Neural progenitor cell (in vitro differentiated cells): Measurements from ENCODE around the gene WNT5B. TPM values are rescaled to one million over a fixed set of nuclear protein-coding genes. Genes with fewer than 3 reads are reported as not detected.
A peak's percentile ranks its signal among the peaks of the same experiment; 100 is the strongest.

Experiments
- DNase-seq: peaks from one replicate; pipeline ENCODE4 v3.0.0-alpha.2; 2016; ENCODE audit warnings: low spot score
- H2AFZ ChIP-seq: fragments of 200-600 bp; sonication (generic); replicated peaks from 2 replicates; pipeline ENCODE4 v1.6.1; 2016; ENCODE audit warnings: antibody characterized with exemption
- H3F3A ChIP-seq: fragments of 200-600 bp; sonication (generic); 2 replicates; pipeline ENCODE4 v1.6.1; 2016; ENCODE audit warnings: antibody characterized with exemption, low read depth
- H3K27ac ChIP-seq: fragments of 200-600 bp; sonication (generic); 2 replicates; pipeline ENCODE4 v1.5.1; 2016; ENCODE audit warnings: mild to moderate bottlenecking
- H3K27me3 ChIP-seq: fragments of 200-600 bp; sonication (generic); 2 replicates; pipeline ENCODE4 v1.6.1; 2016; ENCODE audit warnings: mild to moderate bottlenecking, moderate library complexity
- H3K36me3 ChIP-seq: fragments of 200-600 bp; sonication (generic); 2 replicates; pipeline ENCODE4 v1.5.1; 2016
- H3K4me1 ChIP-seq: fragments of 200-600 bp; sonication (generic); 2 replicates; pipeline ENCODE4 v1.6.1; 2016; ENCODE audit warnings: mixed run types
- H3K4me2 ChIP-seq: fragments of 200-600 bp; sonication (generic); 2 replicates; pipeline ENCODE4 v1.6.1; 2016
- H3K4me3 ChIP-seq: fragments of 200-600 bp; sonication (generic); 2 replicates; pipeline ENCODE4 v1.5.1; 2016
- H3K79me2 ChIP-seq: fragments of 200-600 bp; sonication (generic); 2 replicates; pipeline ENCODE4 v1.6.1; 2016; ENCODE audit warnings: low read depth
- H3K9ac ChIP-seq: fragments of 200-600 bp; sonication (generic); 2 replicates; pipeline ENCODE4 v1.6.1; 2016
- H3K9me3 ChIP-seq: fragments of 200-600 bp; sonication (generic); 2 replicates; pipeline ENCODE4 v1.5.1; 2016; ENCODE audit warnings: low read depth
- H4K20me1 ChIP-seq: fragments of 200-600 bp; sonication (generic); 2 replicates; pipeline ENCODE4 v1.6.1; 2016; ENCODE audit warnings: low read depth
- H3K27ac Mint-ChIP-seq: 3 replicates; pipeline ENCODE4 v1.8.0; 2021; ENCODE audit warnings: mixed read lengths
- H3K27me3 Mint-ChIP-seq: 2 replicates; pipeline ENCODE4 v1.8.0; 2022; ENCODE audit warnings: low read depth, mild to moderate bottlenecking, inconsistent platforms, moderate library complexity, mixed read lengths; ENCODE audit not compliant: insufficient read depth
- H3K36me3 Mint-ChIP-seq: 3 replicates; pipeline ENCODE4 v1.8.0; 2021; ENCODE audit warnings: mixed read lengths
- H3K4me1 Mint-ChIP-seq: 3 replicates; pipeline ENCODE4 v1.8.0; 2021; ENCODE audit warnings: mixed read lengths
- H3K4me3 Mint-ChIP-seq: 3 replicates; pipeline ENCODE4 v1.8.0; 2021; ENCODE audit warnings: mild to moderate bottlenecking, moderate library complexity, mixed read lengths
- H3K9me3 Mint-ChIP-seq: 3 replicates; pipeline ENCODE4 v1.8.0; 2020; ENCODE audit warnings: mixed read lengths
- CTCF ChIP-seq: fragments of 200-600 bp; sonication (generic); IDR thresholded peaks from 2 replicates; pipeline ENCODE4 v1.5.1; 2017; ENCODE audit warnings: antibody characterized with exemption, mild to moderate bottlenecking
- EZH2 ChIP-seq: fragments of 200-600 bp; sonication (generic); IDR thresholded peaks from 2 replicates; pipeline ENCODE4 v1.6.1; 2017; ENCODE audit warnings: antibody characterized with exemption, mild to moderate bottlenecking, moderate library complexity
- EZH2phosphoT487 ChIP-seq: fragments of 200-600 bp; sonication (generic); IDR thresholded peaks from 2 replicates; pipeline ENCODE4 v1.6.1; 2017; ENCODE audit warnings: antibody characterized with exemption
- total RNA-seq: library from RNA; depleted of rRNA; stranded (reverse); fragments of >200 nt; gene quantifications from 2 replicates; pipeline ENCODE4 v1.2.3, GENCODE V29; 2015; ENCODE audit warnings: low replicate concordance

WNT5B gene
- total RNA-seq, 1 donor from 2014 or later, result 43.7 TPM

DNA sequence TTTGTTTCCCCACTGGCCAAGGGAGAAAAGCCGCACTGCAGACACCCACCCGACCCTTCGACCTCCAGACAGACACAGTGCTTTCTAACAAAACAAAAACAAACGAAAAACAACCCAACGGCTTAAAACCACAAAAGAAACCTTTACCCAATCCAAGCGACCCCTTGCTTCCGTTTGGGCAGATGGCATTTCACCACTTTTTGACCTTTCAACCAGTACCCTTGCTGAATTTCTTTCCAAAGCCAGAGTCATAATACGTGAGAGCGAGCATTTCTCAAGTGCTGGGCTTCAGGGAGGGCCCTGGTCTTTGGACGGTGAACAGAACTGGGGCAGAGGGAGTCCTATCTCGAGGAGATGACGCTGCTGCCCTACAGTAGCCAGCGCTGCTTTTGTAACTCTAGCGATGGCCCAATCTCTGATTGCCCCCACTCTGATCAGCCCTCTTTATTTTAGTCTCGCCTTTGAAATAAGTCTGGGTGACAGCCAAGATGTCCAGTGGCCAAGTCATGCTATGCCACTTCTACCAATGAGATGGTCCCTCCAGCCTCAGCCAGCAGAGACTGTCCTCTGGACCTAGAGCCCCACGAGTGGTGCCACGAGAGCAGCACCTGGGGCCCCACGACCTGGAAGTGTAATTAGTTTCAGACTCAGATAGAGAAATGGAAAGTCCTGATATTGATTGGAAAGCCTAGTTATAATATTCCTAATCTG lies 40.0 kb downstream of the WNT5B start:
- no peak overlapping the region for H3K4me2 ChIP-seq
- H3K79me2 ChIP-seq, result no peaks in the 10 kb centered on the region
- no peak overlapping the region for H3K27ac Mint-ChIP-seq
- H3K36me3 ChIP-seq, result no peaks in the 10 kb centered on the region
- no peak overlapping the region for H3K9ac ChIP-seq
- H3K27me3 ChIP-seq, result peaks cover 6% of the 10 kb centered on the region
- H4K20me1 ChIP-seq, result no peaks in the 10 kb centered on the region
- H3F3A ChIP-seq, result peaks cover 5% of the 10 kb centered on the region
- DNase-seq, result peak; percentile 38
- H3K4me1 ChIP-seq, result peaks cover 7% of the 10 kb centered on the region
- peaks cover 2% of the 10 kb centered on the region for H3K36me3 Mint-ChIP-seq
- no peak overlapping the region for H3K4me3 Mint-ChIP-seq
- H3K4me3 ChIP-seq, result no peak overlapping the region
- H3K27me3 Mint-ChIP-seq, result peaks cover 7% of the 10 kb centered on the region
- peaks cover 8% of the 10 kb centered on the region for H3K4me1 Mint-ChIP-seq
- H2AFZ ChIP-seq, result peak overlapping the region; percentile 15
- H3K27ac ChIP-seq, result no peak overlapping the region
- peaks cover 2% of the 10 kb centered on the region for H3K9me3 Mint-ChIP-seq
- TF ChIP-seq EZH2phosphoT487 (no peak), CTCF (no peak), EZH2 (no peak)
- H3K9me3 ChIP-seq, result no peaks in the 10 kb centered on the region

GRCh38 chr12:1670358-1671268 lies 41.6 kb downstream of the WNT5B start:
- Mint-ChIP-seq H3K4me1 (peaks cover 5% of the 10 kb centered on the region), H3K9me3 (no peaks in the 10 kb centered on the region), H3K27me3 (peaks cover 7% of the 10 kb centered on the region), H3K27ac (no peak overlapping the region), H3K4me3 (no peak overlapping the region), H3K36me3 (no peaks in the 10 kb centered on the region)
- DNase-seq, result no peak
- Histone ChIP-seq H3F3A (no peaks in the 10 kb centered on the region), H3K27me3 (no peaks in the 10 kb centered on the region), H3K9ac (no peak overlapping the region), H3K36me3 (no peaks in the 10 kb centered on the region), H2AFZ (no peak overlapping the region), H3K9me3 (no peaks in the 10 kb centered on the region), H4K20me1 (no peaks in the 10 kb centered on the region), H3K4me2 (no peak overlapping the region), H3K79me2 (no peaks in the 10 kb centered on the region), H3K27ac (no peak overlapping the region), H3K4me1 (peaks cover 7% of the 10 kb centered on the region), H3K4me3 (no peak overlapping the region)
- TF ChIP-seq EZH2, result no peak
- no peak for TF ChIP-seq EZH2phosphoT487
- TF ChIP-seq CTCF, result no peak

GRCh38 chr12:1676043-1676442 lies 47.0 kb downstream of the WNT5B start:
- H3K9ac ChIP-seq, result no peak overlapping the region
- H3K4me3 ChIP-seq, result no peak overlapping the region
- Mint-ChIP-seq H3K4me1 (no peaks in the 10 kb centered on the region), H3K36me3 (no peaks in the 10 kb centered on the region), H3K27ac (no peak overlapping the region), H3K27me3 (peaks cover 4% of the 10 kb centered on the region), H3K4me3 (no peak overlapping the region), H3K9me3 (no peaks in the 10 kb centered on the region)
- H3K27me3 ChIP-seq, result no peaks in the 10 kb centered on the region
- no peak overlapping the region for H3K4me2 ChIP-seq
- no peaks in the 10 kb centered on the region for H3K36me3 ChIP-seq
- no peaks in the 10 kb centered on the region for H3K4me1 ChIP-seq
- H2AFZ ChIP-seq, result no peak overlapping the region
- no peak overlapping the region for H3K27ac ChIP-seq
- no peak for DNase-seq
- no peaks in the 10 kb centered on the region for H4K20me1 ChIP-seq
- H3K79me2 ChIP-seq, result no peaks in the 10 kb centered on the region
- H3F3A ChIP-seq, result no peaks in the 10 kb centered on the region
- no peaks in the 10 kb centered on the region for H3K9me3 ChIP-seq
- TF ChIP-seq EZH2phosphoT487, result no peak
- no peak for TF ChIP-seq EZH2
- no peak for TF ChIP-seq CTCF
